ENCODE results near the gene NCS1.

Gene NCS1

DNA sequence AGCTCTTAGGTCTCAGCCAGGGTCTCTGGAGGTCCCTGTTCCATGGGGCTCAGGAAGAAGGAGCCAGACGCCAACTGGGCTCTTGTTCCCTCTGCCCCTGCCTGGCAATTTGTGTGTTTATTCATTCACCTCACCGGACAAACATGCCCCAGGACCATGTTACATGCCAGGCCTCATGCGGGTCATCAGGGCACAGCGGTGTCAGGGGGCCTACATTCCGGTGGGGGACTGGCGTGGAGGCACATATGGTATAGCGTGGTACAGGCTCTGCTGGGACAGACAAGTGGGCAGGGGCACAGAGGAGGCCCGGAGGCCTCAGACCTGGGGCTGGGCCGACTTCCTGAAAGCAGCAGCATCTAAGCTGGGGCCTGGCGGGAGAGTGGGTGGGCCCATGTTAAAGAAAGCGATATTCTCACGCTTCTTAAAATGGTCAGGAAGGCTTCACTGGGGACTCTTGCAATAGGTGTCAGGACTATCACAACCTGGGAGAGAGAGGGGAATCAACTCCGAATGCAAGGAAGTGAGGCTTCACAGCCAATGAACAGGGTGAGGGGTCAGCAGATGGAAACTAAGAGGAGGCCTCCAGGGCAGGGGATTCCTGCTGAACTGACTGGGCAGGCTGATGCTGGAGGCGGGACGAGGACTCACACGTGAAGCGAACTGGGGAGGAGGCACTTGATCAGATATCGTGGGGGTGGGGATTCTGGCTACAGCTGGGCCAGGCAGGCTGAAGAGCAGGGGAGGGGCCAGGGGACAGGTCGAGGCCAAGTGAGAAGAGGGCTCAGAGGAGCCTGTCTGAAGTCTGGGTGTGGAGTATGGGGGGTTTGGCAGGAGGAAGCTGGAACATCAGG, 41.9 kb downstream of the NCS1 start:
- no peaks in the 10 kb centered on the region for H3K36me3 ChIP-seq (ENCODE audit: insufficient read depth, low read length)
- no peaks in the 10 kb centered on the region for H3F3A ChIP-seq (ENCODE audit: low read depth)
- no peak for TF ChIP-seq EZH2phosphoT487 (IDR thresholded peaks at IDR 0.05; ENCODE audit: borderline replicate concordance)
- TF ChIP-seq, protein P1, sequence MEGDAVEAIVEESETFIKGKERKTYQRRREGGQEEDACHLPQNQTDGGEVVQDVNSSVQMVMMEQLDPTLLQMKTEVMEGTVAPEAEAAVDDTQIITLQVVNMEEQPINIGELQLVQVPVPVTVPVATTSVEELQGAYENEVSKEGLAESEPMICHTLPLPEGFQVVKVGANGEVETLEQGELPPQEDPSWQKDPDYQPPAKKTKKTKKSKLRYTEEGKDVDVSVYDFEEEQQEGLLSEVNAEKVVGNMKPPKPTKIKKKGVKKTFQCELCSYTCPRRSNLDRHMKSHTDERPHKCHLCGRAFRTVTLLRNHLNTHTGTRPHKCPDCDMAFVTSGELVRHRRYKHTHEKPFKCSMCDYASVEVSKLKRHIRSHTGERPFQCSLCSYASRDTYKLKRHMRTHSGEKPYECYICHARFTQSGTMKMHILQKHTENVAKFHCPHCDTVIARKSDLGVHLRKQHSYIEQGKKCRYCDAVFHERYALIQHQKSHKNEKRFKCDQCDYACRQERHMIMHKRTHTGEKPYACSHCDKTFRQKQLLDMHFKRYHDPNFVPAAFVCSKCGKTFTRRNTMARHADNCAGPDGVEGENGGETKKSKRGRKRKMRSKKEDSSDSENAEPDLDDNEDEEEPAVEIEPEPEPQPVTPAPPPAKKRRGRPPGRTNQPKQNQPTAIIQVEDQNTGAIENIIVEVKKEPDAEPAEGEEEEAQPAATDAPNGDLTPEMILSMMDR (conservative IDR thresholded peaks at IDR 0.05; ENCODE audit: low read length), result no peak
- H3K9ac ChIP-seq (ENCODE audit: low read depth, low read length, poor library complexity, severe bottlenecking), result no peak overlapping the region
- H3K79me2 ChIP-seq (ENCODE audit: insufficient read depth, low read length), result no peaks in the 10 kb centered on the region
- peaks cover 8% of the 10 kb centered on the region for H3K4me1 ChIP-seq (ENCODE audit: insufficient read depth, low read length, poor library complexity, severe bottlenecking)
- no peaks in the 10 kb centered on the region for H3K9me2 ChIP-seq (replicated peaks; ENCODE audit: low read depth, low read length)
- H3K27me3 ChIP-seq (ENCODE audit: insufficient read depth, low read length, poor library complexity, severe bottlenecking), result no peaks in the 10 kb centered on the region
- no peak overlapping the region for H2AFZ ChIP-seq (ENCODE audit: low read length)
- H3K4me2 ChIP-seq (ENCODE audit: low read depth, low read length, poor library complexity, severe bottlenecking), result no peak overlapping the region
- no peaks in the 10 kb centered on the region for H4K20me1 ChIP-seq (ENCODE audit: insufficient read depth, low read length, poor library complexity, severe bottlenecking)
- H3K9me3 ChIP-seq (ENCODE audit: insufficient read depth, low read depth, low read length), result no peaks in the 10 kb centered on the region
- no peak overlapping the region for H3K4me3 ChIP-seq (ENCODE audit: low read length, poor library complexity, severe bottlenecking)

DNA sequence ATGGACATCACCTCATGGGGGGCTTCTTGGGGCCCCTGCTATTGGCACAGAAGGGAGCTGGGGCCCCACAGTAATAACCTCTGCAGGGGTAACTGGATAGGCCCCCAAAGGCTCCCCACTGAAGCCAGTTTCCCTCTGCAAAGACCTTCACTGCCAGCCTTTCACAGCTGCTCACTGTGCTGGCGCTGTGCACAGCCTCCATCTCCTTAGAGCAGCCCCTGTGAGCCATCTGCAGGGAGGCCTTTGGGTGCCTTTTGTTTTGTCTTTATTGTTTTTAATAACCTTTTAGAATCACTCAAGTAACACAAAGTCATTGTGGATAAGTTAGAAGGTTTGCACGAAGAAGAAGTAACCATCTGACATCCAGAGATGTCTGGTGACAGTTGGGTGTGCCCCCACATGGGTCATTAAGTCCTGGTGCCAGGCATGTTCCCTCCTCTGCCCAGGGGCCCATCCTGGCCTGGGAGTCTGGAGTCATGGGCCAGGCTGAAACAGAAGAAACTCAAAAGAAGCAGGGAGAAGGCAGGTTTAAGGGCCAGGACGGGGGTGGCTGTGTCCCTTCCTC, 42.7 kb downstream of the NCS1 start:
- H3K4me3 ChIP-seq (ENCODE audit: low read length, poor library complexity, severe bottlenecking), result no peak overlapping the region
- no peak overlapping the region for H3K9ac ChIP-seq (ENCODE audit: low read depth, low read length, poor library complexity, severe bottlenecking)
- no peaks in the 10 kb centered on the region for H3K9me2 ChIP-seq (replicated peaks; ENCODE audit: low read depth, low read length)
- peaks cover 8% of the 10 kb centered on the region for H3K4me1 ChIP-seq (ENCODE audit: insufficient read depth, low read length, poor library complexity, severe bottlenecking)
- H3K9me3 ChIP-seq (ENCODE audit: insufficient read depth, low read depth, low read length), result no peaks in the 10 kb centered on the region
- no peaks in the 10 kb centered on the region for H3F3A ChIP-seq (ENCODE audit: low read depth)
- H3K4me2 ChIP-seq (ENCODE audit: low read depth, low read length, poor library complexity, severe bottlenecking), result no peak overlapping the region
- H4K20me1 ChIP-seq (ENCODE audit: insufficient read depth, low read length, poor library complexity, severe bottlenecking), result no peaks in the 10 kb centered on the region
- no peak overlapping the region for H2AFZ ChIP-seq (ENCODE audit: low read length)
- no peaks in the 10 kb centered on the region for H3K27me3 ChIP-seq (ENCODE audit: insufficient read depth, low read length, poor library complexity, severe bottlenecking)
- no peaks in the 10 kb centered on the region for H3K36me3 ChIP-seq (ENCODE audit: insufficient read depth, low read length)
- H3K79me2 ChIP-seq (ENCODE audit: insufficient read depth, low read length), result no peaks in the 10 kb centered on the region
- TF ChIP-seq EZH2phosphoT487 (IDR thresholded peaks at IDR 0.05; ENCODE audit: borderline replicate concordance), result no peak
- TF ChIP-seq, protein P1 (conservative IDR thresholded peaks at IDR 0.05; ENCODE audit: low read length), result no peak

DNA sequence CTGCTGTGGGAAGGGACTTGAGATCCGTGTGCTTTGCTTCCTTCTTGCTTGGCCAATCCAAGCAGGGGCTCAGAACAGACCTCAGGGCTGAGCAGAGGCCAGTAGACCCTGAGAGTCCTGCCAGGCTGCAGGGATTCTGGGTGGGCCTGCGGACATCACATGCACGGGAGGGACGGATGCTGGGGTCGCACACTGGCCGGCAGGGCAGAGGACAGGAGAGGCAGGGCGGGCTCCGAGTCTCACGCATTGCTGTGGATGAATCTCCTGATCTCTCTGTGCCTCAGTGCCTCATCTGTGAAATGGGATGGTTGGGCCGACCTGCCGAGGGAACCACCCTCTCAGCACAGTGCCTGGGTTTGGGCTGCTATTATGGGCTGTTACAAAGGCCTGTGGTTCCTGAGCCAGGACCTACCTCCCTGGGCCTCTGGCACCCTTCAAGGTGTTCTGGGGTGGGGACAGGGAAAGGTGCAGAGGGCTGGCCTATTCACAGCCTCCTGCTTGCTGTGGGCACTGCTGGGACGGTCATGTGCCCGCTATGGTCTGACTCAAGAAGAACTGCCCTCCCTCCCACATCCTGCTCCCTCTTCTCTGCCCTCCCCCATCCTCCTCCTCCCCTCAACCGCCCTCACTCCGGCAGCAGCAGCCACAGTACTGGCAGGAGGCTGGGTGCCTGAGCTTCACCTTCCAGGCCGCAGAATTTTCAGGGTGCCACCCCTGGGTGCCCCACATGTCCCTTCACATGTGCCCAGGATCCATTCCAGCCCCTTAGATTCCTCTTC, 43.3 kb downstream of the NCS1 start:
- Histone ChIP-seq H2AFZ (ENCODE audit: low read length) (no peak overlapping the region; the same call in 1 of the 2 replicates), H3K27me3 (ENCODE audit: insufficient read depth, low read length, poor library complexity, severe bottlenecking) (no peaks in the 10 kb centered on the region), H3K4me3 (ENCODE audit: low read length, poor library complexity, severe bottlenecking) (no peak overlapping the region), H3K36me3 (ENCODE audit: insufficient read depth, low read length) (no peaks in the 10 kb centered on the region), H4K20me1 (ENCODE audit: insufficient read depth, low read length, poor library complexity, severe bottlenecking) (no peaks in the 10 kb centered on the region), H3K4me1 (ENCODE audit: insufficient read depth, low read length, poor library complexity, severe bottlenecking) (peaks cover 8% of the 10 kb centered on the region), H3K9me2 (replicated peaks; ENCODE audit: low read depth, low read length) (no peaks in the 10 kb centered on the region), H3K9ac (ENCODE audit: low read depth, low read length, poor library complexity, severe bottlenecking) (no peak overlapping the region), H3K79me2 (ENCODE audit: insufficient read depth, low read length) (no peaks in the 10 kb centered on the region), H3F3A (ENCODE audit: low read depth) (no peaks in the 10 kb centered on the region), H3K9me3 (ENCODE audit: insufficient read depth, low read depth, low read length) (no peaks in the 10 kb centered on the region), H3K4me2 (ENCODE audit: low read depth, low read length, poor library complexity, severe bottlenecking) (peak overlapping the region; percentile 37)
- no peak for TF ChIP-seq EZH2phosphoT487 (IDR thresholded peaks at IDR 0.05; ENCODE audit: borderline replicate concordance)
- TF ChIP-seq, protein P1 (conservative IDR thresholded peaks at IDR 0.05; ENCODE audit: low read length), result no peak

All from Loucy (cell line).